ENCODE measurements around the gene SLC44A2. TPM values are rescaled to one million over a fixed set of nuclear protein-coding genes. Genes with fewer than 3 reads are reported as not detected.

SLC44A2 gene
- total and polyA plus RNA-seq, 2 of the 13 experiments (the other 11 are each of a cell fraction or from before 2014, with no cell fraction given), result 2.4 to 5.6 TPM

DNA sequence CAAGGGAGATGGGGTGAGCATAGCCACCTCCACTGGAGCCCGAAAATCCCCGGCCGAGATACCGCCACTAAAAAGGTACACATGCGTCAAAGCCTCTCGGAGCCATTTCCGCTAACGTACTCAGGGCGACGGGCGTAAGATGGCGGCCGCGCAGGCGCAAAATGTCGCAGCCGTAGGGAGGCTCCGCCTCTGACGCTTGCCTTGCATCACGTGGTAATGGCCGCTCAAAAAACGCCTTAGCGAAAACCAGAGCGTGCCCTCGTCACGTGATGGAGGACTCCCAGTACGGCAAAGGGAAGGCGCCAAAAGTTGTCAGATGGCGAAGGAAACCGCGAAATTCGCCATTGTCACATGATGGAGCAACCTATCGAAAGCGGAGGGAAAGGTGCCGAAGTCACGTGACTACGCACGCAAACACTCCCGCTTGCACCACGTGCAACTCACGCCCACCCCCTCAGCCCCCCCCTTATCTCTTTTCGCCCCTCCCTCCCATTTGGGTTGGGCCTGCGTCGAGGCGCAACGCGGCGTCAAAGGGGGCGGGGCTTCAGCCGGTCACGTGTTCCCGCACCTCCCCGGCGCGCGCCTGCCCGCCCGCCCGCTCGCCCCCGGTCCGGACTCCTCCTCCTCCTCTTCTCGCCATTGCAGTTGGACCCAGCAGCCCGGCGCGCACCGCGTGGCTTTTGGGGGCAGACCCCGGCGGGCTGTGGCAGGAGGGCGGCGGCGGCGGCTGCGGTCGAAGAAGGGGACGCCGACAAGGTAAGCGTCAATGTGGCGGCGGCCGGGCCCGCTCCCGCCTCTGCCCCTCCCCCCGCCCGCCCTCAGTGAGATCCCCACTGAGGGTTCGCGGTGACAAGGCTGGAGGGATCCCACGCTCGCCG, 28.6 kb downstream of the SLC44A2 start, which contains the start of gene ILF3 (continued):
- TF ChIP-seq, protein P1, sequence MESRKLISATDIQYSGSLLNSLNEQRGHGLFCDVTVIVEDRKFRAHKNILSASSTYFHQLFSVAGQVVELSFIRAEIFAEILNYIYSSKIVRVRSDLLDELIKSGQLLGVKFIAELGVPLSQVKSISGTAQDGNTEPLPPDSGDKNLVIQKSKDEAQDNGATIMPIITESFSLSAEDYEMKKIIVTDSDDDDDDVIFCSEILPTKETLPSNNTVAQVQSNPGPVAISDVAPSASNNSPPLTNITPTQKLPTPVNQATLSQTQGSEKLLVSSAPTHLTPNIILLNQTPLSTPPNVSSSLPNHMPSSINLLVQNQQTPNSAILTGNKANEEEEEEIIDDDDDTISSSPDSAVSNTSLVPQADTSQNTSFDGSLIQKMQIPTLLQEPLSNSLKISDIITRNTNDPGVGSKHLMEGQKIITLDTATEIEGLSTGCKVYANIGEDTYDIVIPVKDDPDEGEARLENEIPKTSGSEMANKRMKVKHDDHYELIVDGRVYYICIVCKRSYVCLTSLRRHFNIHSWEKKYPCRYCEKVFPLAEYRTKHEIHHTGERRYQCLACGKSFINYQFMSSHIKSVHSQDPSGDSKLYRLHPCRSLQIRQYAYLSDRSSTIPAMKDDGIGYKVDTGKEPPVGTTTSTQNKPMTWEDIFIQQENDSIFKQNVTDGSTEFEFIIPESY (CRISPR knock-in tag; IDR thresholded peaks at IDR 0.05), result peak; percentile 72
- no peak for TF ChIP-seq ZNF75D (CRISPR knock-in tag; IDR thresholded peaks at IDR 0.05; ENCODE audit: borderline replicate concordance)
- 0 out of 2 replicates have a peak, but pooled peaks have one; percentile 24 for TF ChIP-seq HHEX (CRISPR knock-in tag; IDR thresholded peaks at IDR 0.05)
- no peak; the same call in 1 of the 2 replicates for TF ChIP-seq SAFB2 (CRISPR knock-in tag; IDR thresholded peaks at IDR 0.05; ENCODE audit: borderline replicate concordance, low read depth)
- peak; percentile 77 for TF ChIP-seq FOSL2 (CRISPR knock-in tag; IDR thresholded peaks at IDR 0.05)
- TF ChIP-seq REXO4 (CRISPR knock-in tag; IDR thresholded peaks at IDR 0.05; ENCODE audit: borderline replicate concordance), result no peak
- TF ChIP-seq MAFF (IDR thresholded peaks at IDR 0.05; ENCODE audit: low read depth, low read length), result no peak
- TF ChIP-seq ZNF879 (CRISPR knock-in tag; IDR thresholded peaks at IDR 0.05), result no peak
- peak; percentile 68 for TF ChIP-seq ZNF589 (CRISPR knock-in tag; conservative IDR thresholded peaks at IDR 0.05)
- no peak for TF ChIP-seq ZNF44 (CRISPR knock-in tag; IDR thresholded peaks at IDR 0.05)
- peak; percentile 59; the same call in 1 of the 2 replicates for TF ChIP-seq ZFP36L1 (CRISPR knock-in tag; IDR thresholded peaks at IDR 0.05)
- TF ChIP-seq BHLHE40 (IDR thresholded peaks at IDR 0.05; ENCODE audit: low read length), result peak; percentile 99
- TF ChIP-seq, protein P2, sequence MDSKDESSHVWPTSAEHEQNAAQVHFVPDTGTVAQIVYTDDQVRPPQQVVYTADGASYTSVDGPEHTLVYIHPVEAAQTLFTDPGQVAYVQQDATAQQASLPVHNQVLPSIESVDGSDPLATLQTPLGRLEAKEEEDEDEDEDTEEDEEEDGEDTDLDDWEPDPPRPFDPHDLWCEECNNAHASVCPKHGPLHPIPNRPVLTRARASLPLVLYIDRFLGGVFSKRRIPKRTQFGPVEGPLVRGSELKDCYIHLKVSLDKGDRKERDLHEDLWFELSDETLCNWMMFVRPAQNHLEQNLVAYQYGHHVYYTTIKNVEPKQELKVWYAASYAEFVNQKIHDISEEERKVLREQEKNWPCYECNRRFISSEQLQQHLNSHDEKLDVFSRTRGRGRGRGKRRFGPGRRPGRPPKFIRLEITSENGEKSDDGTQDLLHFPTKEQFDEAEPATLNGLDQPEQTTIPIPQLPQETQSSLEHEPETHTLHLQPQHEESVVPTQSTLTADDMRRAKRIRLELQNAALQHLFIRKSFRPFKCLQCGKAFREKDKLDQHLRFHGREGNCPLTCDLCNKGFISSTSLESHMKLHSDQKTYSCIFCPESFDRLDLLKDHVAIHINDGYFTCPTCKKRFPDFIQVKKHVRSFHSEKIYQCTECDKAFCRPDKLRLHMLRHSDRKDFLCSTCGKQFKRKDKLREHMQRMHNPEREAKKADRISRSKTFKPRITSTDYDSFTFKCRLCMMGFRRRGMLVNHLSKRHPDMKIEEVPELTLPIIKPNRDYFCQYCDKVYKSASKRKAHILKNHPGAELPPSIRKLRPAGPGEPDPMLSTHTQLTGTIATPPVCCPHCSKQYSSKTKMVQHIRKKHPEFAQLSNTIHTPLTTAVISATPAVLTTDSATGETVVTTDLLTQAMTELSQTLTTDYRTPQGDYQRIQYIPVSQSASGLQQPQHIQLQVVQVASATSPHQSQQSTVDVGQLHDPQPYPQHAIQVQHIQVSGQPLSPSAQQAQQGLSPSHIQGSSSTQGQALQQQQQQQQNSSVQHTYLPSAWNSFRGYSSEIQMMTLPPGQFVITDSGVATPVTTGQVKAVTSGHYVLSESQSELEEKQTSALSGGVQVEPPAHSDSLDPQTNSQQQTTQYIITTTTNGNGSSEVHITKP (CRISPR knock-in tag; IDR thresholded peaks at IDR 0.05; ENCODE audit: low read depth), result peak; percentile 80
- TF ChIP-seq, protein P3, sequence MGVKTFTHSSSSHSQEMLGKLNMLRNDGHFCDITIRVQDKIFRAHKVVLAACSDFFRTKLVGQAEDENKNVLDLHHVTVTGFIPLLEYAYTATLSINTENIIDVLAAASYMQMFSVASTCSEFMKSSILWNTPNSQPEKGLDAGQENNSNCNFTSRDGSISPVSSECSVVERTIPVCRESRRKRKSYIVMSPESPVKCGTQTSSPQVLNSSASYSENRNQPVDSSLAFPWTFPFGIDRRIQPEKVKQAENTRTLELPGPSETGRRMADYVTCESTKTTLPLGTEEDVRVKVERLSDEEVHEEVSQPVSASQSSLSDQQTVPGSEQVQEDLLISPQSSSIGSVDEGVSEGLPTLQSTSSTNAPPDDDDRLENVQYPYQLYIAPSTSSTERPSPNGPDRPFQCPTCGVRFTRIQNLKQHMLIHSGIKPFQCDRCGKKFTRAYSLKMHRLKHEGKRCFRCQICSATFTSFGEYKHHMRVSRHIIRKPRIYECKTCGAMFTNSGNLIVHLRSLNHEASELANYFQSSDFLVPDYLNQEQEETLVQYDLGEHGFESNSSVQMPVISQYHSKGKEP (CRISPR knock-in tag; IDR thresholded peaks at IDR 0.05), result no peak
- TF ChIP-seq, protein P4, sequence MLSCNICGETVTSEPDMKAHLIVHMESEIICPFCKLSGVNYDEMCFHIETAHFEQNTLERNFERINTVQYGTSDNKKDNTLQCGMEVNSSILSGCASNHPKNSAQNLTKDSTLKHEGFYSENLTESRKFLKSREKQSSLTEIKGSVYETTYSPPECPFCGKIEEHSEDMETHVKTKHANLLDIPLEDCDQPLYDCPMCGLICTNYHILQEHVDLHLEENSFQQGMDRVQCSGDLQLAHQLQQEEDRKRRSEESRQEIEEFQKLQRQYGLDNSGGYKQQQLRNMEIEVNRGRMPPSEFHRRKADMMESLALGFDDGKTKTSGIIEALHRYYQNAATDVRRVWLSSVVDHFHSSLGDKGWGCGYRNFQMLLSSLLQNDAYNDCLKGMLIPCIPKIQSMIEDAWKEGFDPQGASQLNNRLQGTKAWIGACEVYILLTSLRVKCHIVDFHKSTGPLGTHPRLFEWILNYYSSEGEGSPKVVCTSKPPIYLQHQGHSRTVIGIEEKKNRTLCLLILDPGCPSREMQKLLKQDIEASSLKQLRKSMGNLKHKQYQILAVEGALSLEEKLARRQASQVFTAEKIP (CRISPR knock-in tag; IDR thresholded peaks at IDR 0.05; ENCODE audit: borderline replicate concordance), result no peak
- TF ChIP-seq, protein P5, sequence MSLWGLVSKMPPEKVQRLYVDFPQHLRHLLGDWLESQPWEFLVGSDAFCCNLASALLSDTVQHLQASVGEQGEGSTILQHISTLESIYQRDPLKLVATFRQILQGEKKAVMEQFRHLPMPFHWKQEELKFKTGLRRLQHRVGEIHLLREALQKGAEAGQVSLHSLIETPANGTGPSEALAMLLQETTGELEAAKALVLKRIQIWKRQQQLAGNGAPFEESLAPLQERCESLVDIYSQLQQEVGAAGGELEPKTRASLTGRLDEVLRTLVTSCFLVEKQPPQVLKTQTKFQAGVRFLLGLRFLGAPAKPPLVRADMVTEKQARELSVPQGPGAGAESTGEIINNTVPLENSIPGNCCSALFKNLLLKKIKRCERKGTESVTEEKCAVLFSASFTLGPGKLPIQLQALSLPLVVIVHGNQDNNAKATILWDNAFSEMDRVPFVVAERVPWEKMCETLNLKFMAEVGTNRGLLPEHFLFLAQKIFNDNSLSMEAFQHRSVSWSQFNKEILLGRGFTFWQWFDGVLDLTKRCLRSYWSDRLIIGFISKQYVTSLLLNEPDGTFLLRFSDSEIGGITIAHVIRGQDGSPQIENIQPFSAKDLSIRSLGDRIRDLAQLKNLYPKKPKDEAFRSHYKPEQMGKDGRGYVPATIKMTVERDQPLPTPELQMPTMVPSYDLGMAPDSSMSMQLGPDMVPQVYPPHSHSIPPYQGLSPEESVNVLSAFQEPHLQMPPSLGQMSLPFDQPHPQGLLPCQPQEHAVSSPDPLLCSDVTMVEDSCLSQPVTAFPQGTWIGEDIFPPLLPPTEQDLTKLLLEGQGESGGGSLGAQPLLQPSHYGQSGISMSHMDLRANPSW (CRISPR knock-in tag; IDR thresholded peaks at IDR 0.05; ENCODE audit: borderline replicate concordance), result no peak

Data from HepG2 (cell line).